Thyroid gland (tissue), 4 donors: ENCODE results near the gene TPD52L2. TPM values are rescaled to one million over a fixed set of nuclear protein-coding genes. Genes with fewer than 3 reads are reported as not detected.
"Not testable (repeated sequence)": the region's sequence is repeated elsewhere in the genome, so short reads cannot be mapped to it uniquely, and the experiment has no call there.

Experiments used
- DNase-seq, 2 donors: peaks; one replicate each; pipeline ENCODE4 v3.0.0-alpha.2; 2019
- H3K27ac ChIP-seq, 3 donors: fragments of 200-600 bp; sonication (generic); 1 replicate in 2 of 3; 2 replicates in 1 of 3; pipeline ENCODE4 v1.5.1; 2016 to 2019; ENCODE audit warnings: mild to moderate bottlenecking in 1 of 3, moderate library complexity in 1 of 3
- H3K27me3 ChIP-seq: fragments of 200-600 bp; sonication (generic); one replicate; pipeline ENCODE4 v1.5.1; 2019
- H3K36me3 ChIP-seq, 2 donors: fragments of 200-600 bp; sonication (generic); one replicate each; pipeline ENCODE4 v1.5.1; 2016 to 2019
- H3K4me1 ChIP-seq, 2 donors: fragments of 200-600 bp; sonication (generic); one replicate each; pipeline ENCODE4 v1.5.1; 2017 to 2019
- H3K4me3 ChIP-seq, 3 donors: fragments of 200-600 bp; sonication (generic); replicated peaks in 1 of 3; 1 replicate in 2 of 3; 2 replicates in 1 of 3; pipeline ENCODE4 v1.5.1; 2016; ENCODE audit warnings: mild to moderate bottlenecking in 1 of 3
- H3K9me3 ChIP-seq: fragments of 200-600 bp; sonication (generic); one replicate; pipeline ENCODE4 v1.5.1; 2017
- CTCF ChIP-seq, 6 experiments: fragments of 200-600 bp in 3 of 6; fragments of 450-650 bp in 3 of 6; sonication (generic) in 3 of 6; IDR thresholded peaks; one replicate each; pipeline ENCODE4 v1.5.1; 2016 to 2019; ENCODE audit warnings: antibody characterized with exemption in 6 of 6, mild to moderate bottlenecking in 2 of 6, inconsistent platforms in 1 of 6, moderate library complexity in 1 of 6
- POLR2A ChIP-seq, 2 donors: fragments of 450-650 bp; IDR thresholded peaks; one replicate each; pipeline ENCODE4 v1.6.1; 2017; ENCODE audit warnings: antibody characterized with exemption in 2 of 2, mild to moderate bottlenecking in 2 of 2, moderate library complexity in 1 of 2
- WGBS, 2 donors: methylation state at CpG; one replicate each; pipeline ENCODE4 v1.1.5; 2017; 5-methylcytosine and 5-hydroxymethylcytosine counted together
- intact Hi-C: fragments of 100-400 bp; cut with DNase I; formaldehyde crosslinking; loops from one replicate; pipeline ENCODE4 v1.15.1; 2023
- total RNA-seq, 4 donors: library from RNA; depleted of rRNA; stranded (reverse); fragments of >200 nt; gene quantifications; one replicate each; pipeline ENCODE4 v1.2.3, GENCODE V29; 2016

The TPD52L2 gene
- total RNA-seq, 4 donors from 2014 or later = 69.4 to 93.3 (median 89.6) TPM

- TF ChIP-seq CTCF (IDR thresholded peaks at IDR 0.05) (no peak), POLR2A (IDR thresholded peaks at IDR 0.05) (no peak)
- WGBS, 2 donors = 81 to 87% methylated on average over 6 of the region's 6 CpGs
These were observed 50.4 kb downstream of the TPD52L2 start for GRCh38 chr20:63915471-63915870.

DNA sequence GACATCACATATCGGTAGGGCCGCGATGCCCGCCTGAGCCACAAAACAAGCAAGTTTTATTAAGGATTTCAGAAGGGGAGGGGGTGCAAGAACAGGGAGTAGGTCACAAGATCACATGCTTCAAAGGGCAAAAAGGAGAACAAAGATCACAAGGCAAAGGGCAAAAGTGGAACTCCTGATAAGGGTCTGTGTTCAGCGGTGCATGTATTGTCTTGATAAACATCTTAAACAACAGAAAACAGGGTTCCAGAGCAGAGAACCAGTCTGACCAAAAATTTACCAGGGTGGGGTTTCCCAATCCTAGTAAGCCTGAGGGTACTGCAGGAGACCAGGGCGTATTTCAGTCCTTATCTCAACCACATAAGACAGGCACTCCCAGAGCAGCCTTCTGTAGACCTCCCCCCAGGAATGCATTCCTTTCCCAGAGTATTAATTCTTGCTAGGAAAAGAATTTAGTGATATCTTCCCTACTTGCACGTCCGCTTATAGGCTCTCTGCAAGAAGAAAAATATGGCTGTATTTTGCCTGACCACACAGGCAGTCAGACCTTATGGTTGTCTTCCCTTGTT is 51.4 kb downstream of the TPD52L2 start:
- 95% methylated on average over 8 of the region's 8 CpGs for WGBS, 2 donors
- intact Hi-C loops, H3K36me3 ChIP-seq, H3K9me3 ChIP-seq, DNase-seq, H3K4me3 ChIP-seq, H3K27ac ChIP-seq, H3K27me3 ChIP-seq: not testable (repeated sequence)
- H3K4me1 ChIP-seq = peaks cover 9 to 12% of the 10 kb centered on the region in 2 donors

More at GRCh38 chr20:63915471-63915870, 50.4 kb downstream of the TPD52L2 start:
- intact Hi-C loops = no loop called here
- no peaks in the 10 kb centered on the region for H3K27me3 ChIP-seq
- H3K4me3 ChIP-seq = no peak overlapping the region
- peak; percentile 54 to 64 for DNase-seq
- H3K9me3 ChIP-seq = no peaks in the 10 kb centered on the region
- H3K27ac ChIP-seq = no peak overlapping the region
- H3K36me3 ChIP-seq = peaks cover 0 to 4% of the 10 kb centered on the region in 2 donors
- peaks cover 9 to 12% of the 10 kb centered on the region in 2 donors for H3K4me1 ChIP-seq

DNA sequence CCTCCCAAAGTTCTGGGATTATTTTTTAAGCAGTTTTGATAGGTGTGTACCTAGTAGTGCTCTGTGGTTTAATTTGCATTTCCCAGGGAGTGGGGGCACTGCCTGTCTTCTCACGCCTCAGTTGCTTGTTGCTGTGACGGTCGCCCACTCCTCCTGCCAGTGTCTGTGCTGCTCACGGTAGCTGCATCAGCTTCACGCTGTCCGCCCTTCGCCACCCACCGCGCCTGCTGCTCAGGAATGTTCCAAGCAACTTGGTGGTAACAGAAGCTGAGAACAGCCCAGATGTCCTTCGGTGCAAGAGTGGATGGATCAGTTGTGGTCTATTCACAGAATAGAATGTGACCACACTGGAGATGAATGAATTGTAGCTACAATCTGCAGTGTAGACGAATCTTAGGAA is 52.7 kb downstream of the TPD52L2 start:
- H3K27ac ChIP-seq = no peak overlapping the region
- no peaks in the 10 kb centered on the region for H3K9me3 ChIP-seq
- no peak for TF ChIP-seq CTCF (IDR thresholded peaks at IDR 0.05)
- no peak for TF ChIP-seq POLR2A (IDR thresholded peaks at IDR 0.05)
- peak in 1 of 2 donors; percentile 29 for DNase-seq
- H3K4me1 ChIP-seq = peaks cover 3 to 7% of the 10 kb centered on the region in 2 donors
- H3K27me3 ChIP-seq = no peaks in the 10 kb centered on the region
- H3K36me3 ChIP-seq = peaks cover 0 to 5% of the 10 kb centered on the region in 2 donors
- intact Hi-C loops = no loop called here
- no peak overlapping the region for H3K4me3 ChIP-seq
- 85 to 92% methylated on average over 11 of the region's 11 CpGs for WGBS, 2 donors

- TF ChIP-seq CTCF (IDR thresholded peaks at IDR 0.05) (no peak), POLR2A (IDR thresholded peaks at IDR 0.05) (no peak)
- intact Hi-C loops = no loop called here
These were observed 54.1 kb downstream of the TPD52L2 start for GRCh38 chr20:63919130-63919529.

GRCh38 chr20:63920226-63920625 is 55.2 kb downstream of the TPD52L2 start:
- TF ChIP-seq CTCF (IDR thresholded peaks at IDR 0.05) (no peak), POLR2A (IDR thresholded peaks at IDR 0.05) (no peak)
- Histone ChIP-seq H3K27ac (no peak overlapping the region), H3K27me3 (no peaks in the 10 kb centered on the region), H3K36me3 (peaks cover 0 to 5% of the 10 kb centered on the region in 2 donors), H3K4me1 (peaks cover 0 to 10% of the 10 kb centered on the region in 2 donors), H3K4me3 (no peak overlapping the region), H3K9me3 (no peaks in the 10 kb centered on the region)
- intact Hi-C loops = no loop called here
- no peak for DNase-seq
- 90 to 98% methylated on average over 19 to 23 of the region's 23 CpGs for WGBS, 2 donors

More at GRCh38 chr20:63919130-63919529, 54.1 kb downstream of the TPD52L2 start:
- 94 to 97% methylated on average over 10 to 13 of the region's 19 CpGs for WGBS, 2 donors
- peaks cover 0 to 9% of the 10 kb centered on the region in 2 donors for H3K4me1 ChIP-seq
- no peaks in the 10 kb centered on the region for H3K9me3 ChIP-seq
- peaks cover 0 to 5% of the 10 kb centered on the region in 2 donors for H3K36me3 ChIP-seq
- no peak overlapping the region for H3K27ac ChIP-seq
- H3K4me3 ChIP-seq = no peak overlapping the region
- DNase-seq = no peak
- no peaks in the 10 kb centered on the region for H3K27me3 ChIP-seq
